Caki2 (cell line): ENCODE results near the gene OR8G5. TPM values are rescaled to one million over a fixed set of nuclear protein-coding genes. Genes with fewer than 3 reads are reported as not detected.

Experiments
- total RNA-seq: library from RNA; depleted of rRNA; stranded (reverse); fragments of >200 nt; shearing (Covaris generic); gene quantifications from 2 replicates; pipeline ENCODE4 v1.2.3, GENCODE V29; 2014; ENCODE audit warnings: low replicate concordance; rRNA removed

The OR8G5 gene
- total RNA-seq, 1 experiment from 2014 or later = not detected

Other genes with a start within 250 kb of the OR8G5 start
- gene OR10G4, start 243.4 kb upstream of the OR8G5 start, total RNA-seq = not detected in 2 replicates
- not detected in 2 replicates for gene OR10G9, start 233.4 kb upstream of the OR8G5 start, total RNA-seq
- not detected in 2 replicates for gene OR10G8, start 229.6 kb upstream of the OR8G5 start, total RNA-seq
- gene OR10G7, start 215.1 kb upstream of the OR8G5 start, total RNA-seq = not detected in 2 replicates
- 6.9 and 10.6 TPM in 2 replicates for gene VWA5A, start 140.9 kb upstream of the OR8G5 start, total RNA-seq
- not detected in 2 replicates for gene OR10D3, start 73.0 kb upstream of the OR8G5 start, total RNA-seq
- gene OR8G1, start 15.3 kb upstream of the OR8G5 start, total RNA-seq = not detected in 2 replicates
- gene OR8D1, start 57.6 kb downstream of the OR8G5 start, total RNA-seq = not detected in 2 replicates
- not detected in 2 replicates for gene OR8D2, start 63.8 kb downstream of the OR8G5 start, total RNA-seq
- gene OR8B2, start 128.1 kb downstream of the OR8G5 start, total RNA-seq = not detected in 2 replicates
- not detected in 2 replicates for gene OR8B3, start 142.6 kb downstream of the OR8G5 start, total RNA-seq
- not detected in 2 replicates for gene OR8B4, start 168.5 kb downstream of the OR8G5 start, total RNA-seq
- gene OR8B8, start 189.3 kb downstream of the OR8G5 start, total RNA-seq = not detected in 2 replicates